K562 (cell line): ENCODE results near the gene LYZL4. TPM values are rescaled to one million over a fixed set of nuclear protein-coding genes. Genes with fewer than 3 reads are reported as not detected.

Source experiments
- ATAC-seq: fragments of 200-7000 bp; cut with Tn5 transposase; 3 replicates; pipeline ENCODE4 v1.9.1; 2020; ENCODE audit warnings: moderate library complexity
- BruUV-seq: library from RNA; stranded (reverse); fragments of 400-500 nt; replicated peaks from 2 replicates; lab custom pipeline; 2021; lab: Mats Ljungman, UMichigan
- CTCF ChIA-PET: fragments of 300-600 bp; formaldehyde crosslinking; extraction: SDS; loops from one replicate; lab custom pipeline; 2021; ENCODE audit warnings: low intra/inter-chr PET ratio; lab: Yijun Ruan, JAX
- POLR2A ChIA-PET: fragments of 300-600, 350-650 bp; sonication (Branson Sonifier 250); formaldehyde crosslinking; extraction: SDS; loops from one replicate; lab custom pipeline; 2021; ENCODE audit warnings: antibody characterized with exemption, inconsistent platforms; lab: Yijun Ruan, JAX
- DNase-seq, 4 experiments: peaks; one replicate each; pipeline versions ENCODE4 v3.0.0 to v3.0.0-alpha.2; 2011 to 2018; ENCODE audit warnings: low spot score in 3 of 4, mixed read lengths in 3 of 4; ENCODE audit errors: extremely low read depth in 1 of 4
- FAIRE-seq: peaks from 2 replicates; lab custom pipeline; 2011; peaks lifted over from hg19 to GRCh38; lab: Jason Lieb, UNC
- H2AFZ ChIP-seq: 2 replicates; pipeline ENCODE4 v1.6.0; 2011; ENCODE audit warnings: low read depth, low read length, control low read depth, inconsistent platforms
- H3K27ac ChIP-seq: fragments of 200-600 bp; 3 replicates; pipeline ENCODE4 v1.8.0; 2011; ENCODE audit warnings: low read depth, mild to moderate bottlenecking, control low read depth, inconsistent platforms, low read length, moderate library complexity, mixed read lengths; ENCODE audit errors: extremely low read depth
- H3K27me3 ChIP-seq, 2 experiments: fragments of 300-600 bp in 1 of 2; 2 replicates in 1 of 2; 3 replicates in 1 of 2; pipeline versions ENCODE4 v1.6.0 to v1.8.0; 2011; ENCODE audit warnings: inconsistent platforms in 2 of 2, low read length in 2 of 2, mild to moderate bottlenecking in 1 of 2, mixed read lengths in 1 of 2, moderate library complexity in 1 of 2; ENCODE audit not compliant: control insufficient read depth in 2 of 2, insufficient read depth in 2 of 2
- H3K36me3 ChIP-seq: fragments of 300-600 bp; 3 replicates; pipeline ENCODE4 v1.8.0; 2011; ENCODE audit warnings: mild to moderate bottlenecking, low read length, inconsistent platforms; ENCODE audit not compliant: control insufficient read depth, insufficient read depth
- H3K4me1 ChIP-seq, 2 experiments: fragments of 200-600 bp in 1 of 2; replicated peaks in 1 of 2; 2 replicates in 1 of 2; 3 replicates in 1 of 2; pipeline versions ENCODE4 v1.5.1 to v1.8.0; 2011; ENCODE audit warnings: inconsistent platforms in 2 of 2, low read length in 2 of 2, mild to moderate bottlenecking in 1 of 2, mixed read lengths in 1 of 2, moderate library complexity in 1 of 2; ENCODE audit not compliant: control insufficient read depth in 2 of 2, insufficient read depth in 2 of 2
- H3K4me2 ChIP-seq: 2 replicates; pipeline ENCODE4 v1.6.1; 2011; ENCODE audit warnings: low read length, control low read depth, inconsistent platforms, mixed read lengths; ENCODE audit not compliant: insufficient read depth
- H3K4me3 ChIP-seq: fragments of 200-600 bp; sonication (generic), shearing (Covaris generic); 2 replicates; pipeline ENCODE4 v1.5.1; 2016; ENCODE audit warnings: control low read depth, inconsistent platforms
- H3K79me2 ChIP-seq: fragments of 200-600 bp; 3 replicates; pipeline ENCODE4 v1.8.0; 2011; ENCODE audit warnings: low read length, inconsistent platforms; ENCODE audit not compliant: control insufficient read depth, insufficient read depth
- H3K9ac ChIP-seq, 2 experiments: 2 replicates each; pipeline versions ENCODE4 v1.6.0 to v1.6.1; 2011; ENCODE audit warnings: low read depth in 2 of 2, low read length in 2 of 2, control low read depth in 1 of 2, inconsistent platforms in 1 of 2, mild to moderate bottlenecking in 1 of 2, mixed read lengths in 1 of 2; ENCODE audit not compliant: insufficient read depth in 1 of 2
- H3K9me1 ChIP-seq: one replicate; pipeline ENCODE4 v1.6.0; 2011; ENCODE audit warnings: inconsistent platforms, mild to moderate bottlenecking, low read length, moderate library complexity; ENCODE audit not compliant: control insufficient read depth, insufficient read depth
- H3K9me3 ChIP-seq: replicated peaks from 2 replicates; pipeline ENCODE4 v1.5.1; 2011; ENCODE audit warnings: low read depth, low read length, inconsistent platforms; ENCODE audit not compliant: control insufficient read depth, insufficient read depth
- H4K20me1 ChIP-seq: replicated peaks from 2 replicates; pipeline ENCODE4 v1.6.1; 2011; ENCODE audit warnings: low read length, inconsistent platforms, mixed read lengths; ENCODE audit not compliant: control insufficient read depth, insufficient read depth
- ATF4 ChIP-seq: fragments of 450-650 bp; formaldehyde crosslinking; IDR thresholded peaks from 2 replicates; pipeline ENCODE4 v1.4.0; 2022; ENCODE audit warnings: mild to moderate bottlenecking, moderate library complexity
- E2F1 ChIP-seq: sonication (generic); formaldehyde crosslinking; IDR thresholded peaks from 2 replicates; pipeline ENCODE4 v1.8.1; 2023; ENCODE audit warnings: mild to moderate bottlenecking, missing genetic modification reagents, moderate library complexity
- ETS2 ChIP-seq: IDR thresholded peaks from 2 replicates; pipeline ENCODE4 v1.6.1; 2016; ENCODE audit warnings: borderline replicate concordance, missing genetic modification characterization, mild to moderate bottlenecking, moderate library complexity, missing compliant biosample characterization; ENCODE audit not compliant: poor library complexity, severe bottlenecking
- HDAC8 ChIP-seq: fragments of 450-650 bp; IDR thresholded peaks from 2 replicates; pipeline ENCODE4 v1.6.1; 2016; ENCODE audit warnings: mild to moderate bottlenecking, missing genetic modification characterization, moderate library complexity, missing compliant biosample characterization
- HMGN3 ChIP-seq: IDR thresholded peaks from 2 replicates; pipeline ENCODE4 v1.6.1; 2011; ENCODE audit warnings: borderline replicate concordance, low read depth, mild to moderate bottlenecking, mixed read lengths, low read length; ENCODE audit not compliant: insufficient read length; ENCODE audit errors: extremely low read depth
- ILF3 ChIP-seq: fragments of 450-650 bp; IDR thresholded peaks from 2 replicates; pipeline ENCODE4 v1.6.1; 2018; ENCODE audit warnings: antibody characterized with exemption, mild to moderate bottlenecking, moderate library complexity, borderline replicate concordance
- KAT8 ChIP-seq: fragments of 450-650 bp; IDR thresholded peaks from 2 replicates; pipeline ENCODE4 v1.6.1; 2016; ENCODE audit warnings: low read depth, mild to moderate bottlenecking
- MEIS2 ChIP-seq: fragments of 450-650 bp; IDR thresholded peaks from 2 replicates; pipeline ENCODE4 v1.6.1; 2014; ENCODE audit warnings: mild to moderate bottlenecking; ENCODE audit not compliant: partially characterized antibody
- MXI1 ChIP-seq: IDR thresholded peaks from 2 replicates; pipeline ENCODE4 v1.6.1; 2011; ENCODE audit warnings: low read depth, mild to moderate bottlenecking, improper control_type of control experiment, low read length
- RBBP5 ChIP-seq: fragments of 200-600 bp; sonication (generic); IDR thresholded peaks from 2 replicates; pipeline ENCODE4 v1.6.1; 2012; ENCODE audit warnings: borderline replicate concordance, mild to moderate bottlenecking, low read length, control low read depth, inconsistent platforms; ENCODE audit not compliant: insufficient read depth, poor library complexity, severe bottlenecking
- SIN3A ChIP-seq, 2 experiments: fragments of 150-350 bp in 1 of 2; IDR thresholded peaks; 2 replicates each; pipeline ENCODE4 v1.6.1; 2011 to 2016; ENCODE audit warnings: borderline replicate concordance in 2 of 2, low read depth in 2 of 2, low read length in 2 of 2, mild to moderate bottlenecking in 2 of 2, moderate library complexity in 2 of 2; ENCODE audit not compliant: control insufficient read depth in 1 of 2
- SMARCC2 ChIP-seq: fragments of 450-650 bp; IDR thresholded peaks from 2 replicates; pipeline ENCODE4 v1.6.1; 2017; ENCODE audit warnings: antibody characterized with exemption, moderate library complexity, mild to moderate bottlenecking, low read depth
- SRF ChIP-seq, 2 experiments: fragments of 250-450, 450-650 bp in 1 of 2; sonication (Bioruptor Pico) in 1 of 2; sonication (generic) in 1 of 2; formaldehyde crosslinking; IDR thresholded peaks; 2 replicates each; pipeline versions ENCODE4 v1.5.0 to v1.5.1; 2020 to 2022; ENCODE audit warnings: mild to moderate bottlenecking in 1 of 2, missing genetic modification reagents in 1 of 2
- TCF15 ChIP-seq: fragments of 250-450 bp; sonication (Bioruptor Pico); IDR thresholded peaks from 2 replicates; pipeline ENCODE4 v1.8.0; 2022; ENCODE audit warnings: moderate library complexity, mild to moderate bottlenecking, inconsistent platforms
- ZNF224 ChIP-seq: sonication (generic); formaldehyde crosslinking; IDR thresholded peaks from 2 replicates; pipeline ENCODE4 v1.8.0; 2022; ENCODE audit warnings: mild to moderate bottlenecking, missing genetic modification reagents
- ZNF431 ChIP-seq: sonication (generic); formaldehyde crosslinking; IDR thresholded peaks from 2 replicates; pipeline ENCODE4 v1.8.0; 2022; ENCODE audit warnings: mild to moderate bottlenecking, missing genetic modification reagents
- ZNF699 ChIP-seq: fragments of 250-450 bp; sonication (Bioruptor Pico); IDR thresholded peaks from 2 replicates; pipeline ENCODE4 v1.8.0; 2021; ENCODE audit warnings: mild to moderate bottlenecking, moderate library complexity; ENCODE audit not compliant: insufficient replicate concordance
- WGBS: fragments of 100-300 bp; shearing (Covaris generic); methylation state at CpG from one replicate; pipeline ENCODE4 v1.1.6; 2016; ENCODE audit warnings: low coverage, mixed read lengths; ENCODE audit not compliant: insufficient coverage; ENCODE audit errors: missing lambda C conversion rate; 5-methylcytosine and 5-hydroxymethylcytosine counted together
- in situ Hi-C: fragments of 300-500 bp; cut with MboI; formaldehyde crosslinking; loops from 4 replicates; pipeline ENCODE4 v1.15.0; 2018; ENCODE audit warnings: inconsistent platforms, mixed read lengths
- intact Hi-C: fragments of 100-400 bp; cut with micrococcal nuclease; formaldehyde crosslinking; loops from 2 replicates; pipeline ENCODE4 v1.14.2; 2022
- polyA plus RNA-seq, 8 experiments: library from polyadenylated mRNA; depleted of rRNA in 4 of 8; stranded (reverse) in 5 of 8; unstranded in 3 of 8; fragments of >200 nt; fragmentation: Nextera tagmentation in 2 of 8; fragmentation: Illumina TruSeq in 1 of 8; extraction: Ambion mirVana in 2 of 8; extraction: Trizol in 1 of 8; gene quantifications; 2 replicates each; pipeline versions ENCODE4 v1.2.1 to v1.2.3, GENCODE V29; 2011 to 2014; ENCODE audit warnings: inconsistent platforms in 1 of 8, missing spikeins in 1 of 8
- total RNA-seq, 7 experiments: library from RNA; depleted of rRNA in 6 of 7; stranded (reverse); fragments of >200 nt in 6 of 7; fragmentation: Illumina TruSeq in 2 of 7; extraction: Trizol in 2 of 7; gene quantifications; 2 replicates each; pipeline versions ENCODE4 v1.2.1 to v1.2.3, GENCODE V29; 2011 to 2021; ENCODE audit warnings: low replicate concordance in 1 of 7
- TF ChIP-seq, protein P1 (sequence below): fragments of 450-650 bp; IDR thresholded peaks from 2 replicates; pipeline ENCODE4 v1.6.1; 2016; ENCODE audit warnings: low read depth, mild to moderate bottlenecking, moderate library complexity

LYZL4 gene
- total and polyA plus RNA-seq, 9 of the 15 experiments (the other 6 are each of a cell fraction or from before 2014, with no cell fraction given) = not detected

- BruUV-seq = no TSS peak
- ATAC-seq (no peak), DNase-seq (no peak), FAIRE-seq (no peak)
- Histone ChIP-seq H2AFZ (no peak overlapping the region), H3K4me3 (no peak overlapping the region), H3K27ac (no peak overlapping the region), H3K9me1 (no peaks in the 10 kb centered on the region), H4K20me1 (no peaks in the 10 kb centered on the region), H3K36me3 (no peaks in the 10 kb centered on the region), H3K4me1 (no peaks in the 10 kb centered on the region), H3K79me2 (no peaks in the 10 kb centered on the region), H3K9me3 (no peaks in the 10 kb centered on the region), H3K27me3 (peaks cover 2 to 11% of the 10 kb centered on the region in 2 experiments; a peak in 3 of 5 replicates), H3K4me2 (no peak overlapping the region), H3K9ac (no peak overlapping the region)
- in situ Hi-C loops (no loop called here), intact Hi-C loops (no loop called here)
- ChIA-PET POLR2A (no interaction called here), CTCF (no interaction called here)
- 0% methylated on average over 2 of the region's 2 CpGs for WGBS
- no peak for TF ChIP-seq ZNF699 (CRISPR knock-in tag)
- TF ChIP-seq TCF15 (CRISPR knock-in tag) = no peak
- no peak for TF ChIP-seq ILF3
- no peak for TF ChIP-seq RBBP5
- no peak for TF ChIP-seq HDAC8 (tag)
- TF ChIP-seq E2F1 = no peak
- no peak for TF ChIP-seq SIN3A (IDR thresholded peaks at IDR 0.05; ENCODE audit: borderline replicate concordance in 2 of 2, control insufficient read depth in 1 of 2, low read depth in 2 of 2, low read length in 2 of 2)
- no peak for TF ChIP-seq SRF (CRISPR knock-in tag; IDR thresholded peaks at IDR 0.05)
- no peak for TF ChIP-seq MEIS2
- TF ChIP-seq, protein P1, sequence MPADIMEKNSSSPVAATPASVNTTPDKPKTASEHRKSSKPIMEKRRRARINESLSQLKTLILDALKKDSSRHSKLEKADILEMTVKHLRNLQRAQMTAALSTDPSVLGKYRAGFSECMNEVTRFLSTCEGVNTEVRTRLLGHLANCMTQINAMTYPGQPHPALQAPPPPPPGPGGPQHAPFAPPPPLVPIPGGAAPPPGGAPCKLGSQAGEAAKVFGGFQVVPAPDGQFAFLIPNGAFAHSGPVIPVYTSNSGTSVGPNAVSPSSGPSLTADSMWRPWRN = no peak
- TF ChIP-seq ZNF431 (CRISPR knock-in tag) = no peak
- TF ChIP-seq ATF4 (CRISPR knock-in tag) = no peak
- no peak for TF ChIP-seq SMARCC2
- no peak for TF ChIP-seq KAT8
- no peak for TF ChIP-seq HMGN3
- TF ChIP-seq MXI1 = no peak
- no peak for TF ChIP-seq ETS2 (tag)
- TF ChIP-seq ZNF224 (CRISPR knock-in tag) = no peak
These were observed 22.1 kb upstream of the LYZL4 start for GRCh38 chr3:42432485-42432884.
